Hepatic stellate cell (primary cell): Measurements from ENCODE around the gene BRD8.
"Not testable (repeated sequence)": the region's sequence is repeated elsewhere in the genome, so short reads cannot be mapped to it uniquely, and the experiment has no call there.

Source experiments
- DNase-seq: peaks from one replicate; pipeline ENCODE4 v3.0.0; 2011; ENCODE audit warnings: low spot score

The BRD8 gene

GRCh38 chr5:138178516-138179276 lies at the start of gene BRD8, which contains the start of gene KIF20A:
BRD8 (minus strand) TSS chr5:138178630; CDS start chr5:138178614, 16 bp downstream.
KIF20A (plus strand) TSS chr5:138179112; CDS start chr5:138179681, 569 bp downstream.
- peak; percentile 90 for DNase-seq

- DNase-seq: no peak
These were observed 48.5 kb upstream of the BRD8 start for GRCh38 chr5:138226910-138227309.

- DNase-seq: no peak
These were observed 46.3 kb upstream of the BRD8 start for GRCh38 chr5:138224712-138225111.

GRCh38 chr5:138223532-138223931 lies 45.1 kb upstream of the BRD8 start:
- no peak for DNase-seq

GRCh38 chr5:138216799-138217198 lies 38.4 kb upstream of the BRD8 start:
- DNase-seq: no peak

GRCh38 chr5:138213161-138214029 lies 35.0 kb upstream of the BRD8 start, which contains the start of gene CDC23:
CDC23 (minus strand) TSS chr5:138213323; CDS start chr5:138213312, 11 bp downstream.
- DNase-seq: peak; percentile 99

GRCh38 chr5:138212828-138213160 lies 34.4 kb upstream of the BRD8 start:
- DNase-seq: peak; percentile 13

GRCh38 chr5:138210985-138211384 lies 32.6 kb upstream of the BRD8 start:
- no peak for DNase-seq

- not testable (repeated sequence) for DNase-seq
These were observed 15.4 kb upstream of the BRD8 start for GRCh38 chr5:138193859-138194258.

GRCh38 chr5:138192826-138193225 lies 14.4 kb upstream of the BRD8 start:
- DNase-seq: no peak

- no peak for DNase-seq
These were observed 10.2 kb upstream of the BRD8 start for GRCh38 chr5:138188626-138189025.

GRCh38 chr5:138186002-138186447 lies 7.6 kb upstream of the BRD8 start:
- DNase-seq: no peak

- no peak for DNase-seq
These were observed 4.4 kb upstream of the BRD8 start for GRCh38 chr5:138182808-138183207.

GRCh38 chr5:138180841-138181240 lies 2.4 kb upstream of the BRD8 start:
- no peak for DNase-seq

GRCh38 chr5:138180183-138180782 lies 1.9 kb upstream of the BRD8 start:
- peak; percentile 35 for DNase-seq

- DNase-seq: no peak
These were observed 937 bp upstream of the BRD8 start for GRCh38 chr5:138179277-138179857.

GRCh38 chr5:138177941-138178515 lies 402 bp downstream of the BRD8 start:
- DNase-seq: peak; percentile 30

GRCh38 chr5:138170299-138170698 lies 8.1 kb downstream of the BRD8 start:
- no peak for DNase-seq

- no peak for DNase-seq
These were observed 9.3 kb downstream of the BRD8 start for GRCh38 chr5:138169124-138169523.

GRCh38 chr5:138163721-138164120 lies 14.7 kb downstream of the BRD8 start:
- no peak for DNase-seq

GRCh38 chr5:138160706-138161105 lies 17.7 kb downstream of the BRD8 start:
- DNase-seq: no peak

- DNase-seq: no peak
These were observed 18.8 kb downstream of the BRD8 start for GRCh38 chr5:138159666-138160065.
